Osteocyte (in vitro differentiated cells): ENCODE measurements around the gene MAD2L1. TPM values are rescaled to one million over a fixed set of nuclear protein-coding genes. Genes with fewer than 3 reads are reported as not detected.

Experiments used
- DNase-seq: peaks from one replicate; pipeline ENCODE4 v3.0.0; 2021; ENCODE audit warnings: mixed read lengths; ENCODE audit not compliant: unreplicated experiment; ENCODE audit errors: extremely low spot score
- H3K27ac Mint-ChIP-seq: one replicate; pipeline ENCODE4 v1.8.0; 2021; ENCODE audit warnings: mild to moderate bottlenecking, mixed read lengths; ENCODE audit not compliant: unreplicated experiment
- H3K27me3 Mint-ChIP-seq: one replicate; pipeline ENCODE4 v1.8.0; 2021; ENCODE audit warnings: mixed read lengths; ENCODE audit not compliant: unreplicated experiment
- H3K36me3 Mint-ChIP-seq: one replicate; pipeline ENCODE4 v1.8.0; 2021; ENCODE audit warnings: mixed read lengths; ENCODE audit not compliant: unreplicated experiment
- H3K4me1 Mint-ChIP-seq: one replicate; pipeline ENCODE4 v1.8.0; 2021; ENCODE audit warnings: mixed read lengths; ENCODE audit not compliant: unreplicated experiment
- H3K4me3 Mint-ChIP-seq: one replicate; pipeline ENCODE4 v1.8.0; 2021; ENCODE audit warnings: mild to moderate bottlenecking, moderate library complexity, mixed read lengths; ENCODE audit not compliant: unreplicated experiment
- H3K9me3 Mint-ChIP-seq: one replicate; pipeline ENCODE4 v1.8.0; 2021; ENCODE audit warnings: mixed read lengths; ENCODE audit not compliant: unreplicated experiment
- CTCF ChIP-seq: fragments of 200-600 bp; sonication (generic); IDR thresholded peaks from 2 replicates; pipeline ENCODE4 v1.5.0; 2021; ENCODE audit warnings: antibody characterized with exemption, mild to moderate bottlenecking, moderate library complexity
- total RNA-seq: library from RNA; stranded (reverse); gene quantifications from 2 replicates; pipeline ENCODE4 v1.2.1, GENCODE V29; 2021

Gene MAD2L1
- total RNA-seq, 1 donor from 2014 or later = 7.7 TPM

GRCh38 chr4:120043828-120044227, 22.8 kb downstream of the MAD2L1 start:
- Mint-ChIP-seq H3K27ac (no peak overlapping the region), H3K9me3 (peaks cover 7% of the 10 kb centered on the region), H3K4me3 (no peak overlapping the region), H3K36me3 (peaks cover 5% of the 10 kb centered on the region), H3K4me1 (no peaks in the 10 kb centered on the region), H3K27me3 (no peaks in the 10 kb centered on the region)
- DNase-seq = no peak
- no peak for TF ChIP-seq CTCF

- TF ChIP-seq CTCF = no peak
- H3K9me3 Mint-ChIP-seq = no peaks in the 10 kb centered on the region
- no peaks in the 10 kb centered on the region for H3K36me3 Mint-ChIP-seq
- H3K27me3 Mint-ChIP-seq = peaks cover 17% of the 10 kb centered on the region
- H3K4me1 Mint-ChIP-seq = no peaks in the 10 kb centered on the region
- DNase-seq = no peak
- H3K4me3 Mint-ChIP-seq = no peak overlapping the region
- H3K27ac Mint-ChIP-seq = no peak overlapping the region
Observed at GRCh38 chr4:120037411-120037810, 29.2 kb downstream of the MAD2L1 start.

GRCh38 chr4:120034913-120035312, 31.7 kb downstream of the MAD2L1 start:
- TF ChIP-seq CTCF = no peak
- Mint-ChIP-seq H3K27ac (no peak overlapping the region), H3K4me3 (no peak overlapping the region), H3K27me3 (peaks cover 20% of the 10 kb centered on the region), H3K4me1 (no peaks in the 10 kb centered on the region), H3K36me3 (no peaks in the 10 kb centered on the region), H3K9me3 (no peaks in the 10 kb centered on the region)
- no peak for DNase-seq

GRCh38 chr4:120026853-120027252, 39.8 kb downstream of the MAD2L1 start:
- no peak for DNase-seq
- H3K4me3 Mint-ChIP-seq = no peak overlapping the region
- peaks cover 14% of the 10 kb centered on the region for H3K4me1 Mint-ChIP-seq
- H3K27ac Mint-ChIP-seq = no peak overlapping the region
- TF ChIP-seq CTCF = no peak
- no peaks in the 10 kb centered on the region for H3K36me3 Mint-ChIP-seq
- no peaks in the 10 kb centered on the region for H3K9me3 Mint-ChIP-seq
- peaks cover 6% of the 10 kb centered on the region for H3K27me3 Mint-ChIP-seq

- H3K27ac Mint-ChIP-seq = no peak overlapping the region
- no peak for TF ChIP-seq CTCF
- DNase-seq = no peak
- H3K9me3 Mint-ChIP-seq = no peaks in the 10 kb centered on the region
- H3K4me3 Mint-ChIP-seq = no peak overlapping the region
- no peaks in the 10 kb centered on the region for H3K36me3 Mint-ChIP-seq
- peaks cover 14% of the 10 kb centered on the region for H3K4me1 Mint-ChIP-seq
- peaks cover 3% of the 10 kb centered on the region for H3K27me3 Mint-ChIP-seq
Observed at GRCh38 chr4:120025516-120025915, 41.1 kb downstream of the MAD2L1 start.
